Neural cell (in vitro differentiated cells): ENCODE data around the gene CLTCL1. TPM values are rescaled to one million over a fixed set of nuclear protein-coding genes. Genes with fewer than 3 reads are reported as not detected.

ENCODE experiments used
- H2AFZ ChIP-seq: fragments of 200-600, 300-800 bp; sonication (generic), shearing (Covaris generic); 2 replicates; pipeline ENCODE4 v1.6.0; 2014; ENCODE audit warnings: low read depth, mild to moderate bottlenecking, antibody characterized with exemption, low read length, moderate library complexity
- H3F3A ChIP-seq: fragments of 200-600 bp; shearing (Covaris generic); 2 replicates; pipeline ENCODE4 v1.6.1; 2016; ENCODE audit warnings: mild to moderate bottlenecking, moderate library complexity, mixed read lengths, antibody characterized with exemption, low read length; ENCODE audit not compliant: insufficient read depth, poor library complexity, severe bottlenecking
- H3K27ac ChIP-seq: fragments of 200-600, 300-800 bp; sonication (generic), shearing (Covaris generic); 2 replicates; pipeline ENCODE4 v1.5.1; 2014; ENCODE audit warnings: mild to moderate bottlenecking, low read length, moderate library complexity
- H3K27me3 ChIP-seq: fragments of 300-800, 200-600 bp; sonication (generic), shearing (Covaris generic); 2 replicates; pipeline ENCODE4 v1.6.0; 2014; ENCODE audit warnings: mild to moderate bottlenecking, low read depth, low read length, moderate library complexity; ENCODE audit not compliant: insufficient read depth
- H3K36me3 ChIP-seq: fragments of 300-800, 200-600 bp; sonication (generic), shearing (Covaris generic); 2 replicates; pipeline ENCODE4 v1.5.1; 2014; ENCODE audit warnings: mild to moderate bottlenecking, antibody characterized with exemption, low read length, moderate library complexity; ENCODE audit not compliant: insufficient read depth
- H3K4me2 ChIP-seq: fragments of 300-800, 200-600 bp; sonication (generic), shearing (Covaris generic); 2 replicates; pipeline ENCODE4 v1.6.0; 2014; ENCODE audit warnings: mild to moderate bottlenecking, low read length
- H3K4me3 ChIP-seq: fragments of 300-800, 200-600 bp; sonication (generic), shearing (Covaris generic); 2 replicates; pipeline ENCODE4 v1.5.1; 2014; ENCODE audit warnings: mild to moderate bottlenecking, low read length, moderate library complexity
- H3K79me2 ChIP-seq: fragments of 200-600 bp; shearing (Covaris generic); replicated peaks from 2 replicates; pipeline ENCODE4 v1.6.0; 2014; ENCODE audit warnings: mild to moderate bottlenecking, low read length, moderate library complexity; ENCODE audit not compliant: insufficient read depth
- H3K9ac ChIP-seq: fragments of 300-800, 200-600 bp; sonication (generic), shearing (Covaris generic); 2 replicates; pipeline ENCODE4 v1.6.1; 2016; ENCODE audit warnings: mild to moderate bottlenecking, low read length, mixed read lengths
- H3K9me2 ChIP-seq: fragments of 200-600 bp; shearing (Covaris generic); 2 replicates; pipeline ENCODE4 v1.6.1; 2016; ENCODE audit warnings: mild to moderate bottlenecking, low read length, mixed read lengths; ENCODE audit not compliant: insufficient read depth
- H3K9me3 ChIP-seq: fragments of 200-600, 300-800 bp; sonication (generic), shearing (Covaris generic); 2 replicates; pipeline ENCODE4 v1.6.1; 2016; ENCODE audit warnings: mild to moderate bottlenecking, mixed run types, low read length, moderate library complexity, mixed read lengths
- H4K20me1 ChIP-seq: fragments of 200-600 bp; shearing (Covaris generic); 2 replicates; pipeline ENCODE4 v1.6.1; 2016; ENCODE audit warnings: mild to moderate bottlenecking, mixed run types; ENCODE audit not compliant: insufficient read depth
- EP300 ChIP-seq: fragments of 450-650 bp; conservative IDR thresholded peaks from 2 replicates; pipeline ENCODE4 v1.6.1; 2014; ENCODE audit warnings: antibody characterized with exemption, mild to moderate bottlenecking, moderate library complexity; ENCODE audit not compliant: poor library complexity, severe bottlenecking
- EZH2 ChIP-seq: fragments of 200-600, 300-800 bp; shearing (Covaris generic), sonication (generic); IDR thresholded peaks from 2 replicates; pipeline ENCODE4 v1.6.1; 2014; ENCODE audit warnings: antibody characterized with exemption, low read length, borderline replicate concordance, mild to moderate bottlenecking; ENCODE audit not compliant: insufficient read depth, poor library complexity, severe bottlenecking
- MXI1 ChIP-seq: fragments of 450-650 bp; conservative IDR thresholded peaks from 2 replicates; pipeline ENCODE4 v1.6.1; 2014; ENCODE audit warnings: antibody characterized with exemption, mild to moderate bottlenecking; ENCODE audit not compliant: poor library complexity, severe bottlenecking
- POLR2AphosphoS5 ChIP-seq: IDR thresholded peaks from 2 replicates; pipeline ENCODE4 v1.6.1; 2012
- RAD21 ChIP-seq: fragments of 450-650 bp; conservative IDR thresholded peaks from 2 replicates; pipeline ENCODE4 v1.6.1; 2014; ENCODE audit warnings: antibody characterized with exemption, mild to moderate bottlenecking, moderate library complexity
- SMC3 ChIP-seq: fragments of 450-650 bp; conservative IDR thresholded peaks from 2 replicates; pipeline ENCODE4 v1.6.1; 2014; ENCODE audit warnings: antibody characterized with exemption, mild to moderate bottlenecking, moderate library complexity; ENCODE audit not compliant: poor library complexity
- TAF1 ChIP-seq: IDR thresholded peaks from 2 replicates; pipeline ENCODE4 v1.6.1; 2012; ENCODE audit warnings: low read depth
- polyA plus RNA-seq: library from polyadenylated mRNA; depleted of rRNA; stranded (reverse); fragments of >200 nt; gene quantifications from 2 replicates; pipeline ENCODE4 v1.2.3, GENCODE V29; 2014
- TF ChIP-seq, protein P1 (sequence below): IDR thresholded peaks from 2 replicates; pipeline ENCODE4 v1.6.1; 2012; ENCODE audit warnings: borderline replicate concordance
- TF ChIP-seq, protein P2 (sequence below): fragments of 450-650 bp; IDR thresholded peaks from 2 replicates; pipeline ENCODE4 v1.5.1; 2014; ENCODE audit warnings: antibody characterized with exemption, mild to moderate bottlenecking, moderate library complexity; ENCODE audit not compliant: poor library complexity, severe bottlenecking

Gene CLTCL1
- polyA plus RNA-seq, 1 donor from 2014 or later: 7.8 TPM

DNA sequence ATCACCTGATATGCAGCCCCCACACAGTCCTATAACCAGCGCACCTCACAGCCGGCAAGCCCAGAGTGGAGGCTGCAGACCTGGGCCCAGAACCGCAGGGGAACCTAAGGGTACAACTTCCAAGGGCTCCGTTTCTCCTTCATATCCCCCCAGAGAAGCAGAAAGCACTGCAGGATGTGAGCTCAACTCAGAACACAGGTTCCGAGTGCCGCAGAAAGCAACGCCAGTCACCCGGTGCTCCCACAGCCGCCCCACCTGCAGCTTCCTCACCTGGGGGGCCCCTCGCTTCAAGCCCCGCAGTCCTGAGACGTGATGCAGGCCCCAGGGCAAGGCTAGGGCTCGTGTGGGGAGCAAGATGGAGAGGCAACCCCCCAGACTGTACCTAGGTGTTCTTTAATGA is 158.0 kb downstream of the CLTCL1 start:
- Histone ChIP-seq H3K4me3 (no peak overlapping the region), H3K79me2 (no peaks in the 10 kb centered on the region), H3K27ac (no peak overlapping the region), H3K27me3 (no peaks in the 10 kb centered on the region), H3K9me2 (no peaks in the 10 kb centered on the region), H3K4me2 (no peak overlapping the region), H3K36me3 (no peaks in the 10 kb centered on the region), H2AFZ (no peak overlapping the region), H3F3A (no peaks in the 10 kb centered on the region), H3K9me3 (no peaks in the 10 kb centered on the region), H3K9ac (no peak overlapping the region), H4K20me1 (no peaks in the 10 kb centered on the region)
- TF ChIP-seq, protein P1, sequence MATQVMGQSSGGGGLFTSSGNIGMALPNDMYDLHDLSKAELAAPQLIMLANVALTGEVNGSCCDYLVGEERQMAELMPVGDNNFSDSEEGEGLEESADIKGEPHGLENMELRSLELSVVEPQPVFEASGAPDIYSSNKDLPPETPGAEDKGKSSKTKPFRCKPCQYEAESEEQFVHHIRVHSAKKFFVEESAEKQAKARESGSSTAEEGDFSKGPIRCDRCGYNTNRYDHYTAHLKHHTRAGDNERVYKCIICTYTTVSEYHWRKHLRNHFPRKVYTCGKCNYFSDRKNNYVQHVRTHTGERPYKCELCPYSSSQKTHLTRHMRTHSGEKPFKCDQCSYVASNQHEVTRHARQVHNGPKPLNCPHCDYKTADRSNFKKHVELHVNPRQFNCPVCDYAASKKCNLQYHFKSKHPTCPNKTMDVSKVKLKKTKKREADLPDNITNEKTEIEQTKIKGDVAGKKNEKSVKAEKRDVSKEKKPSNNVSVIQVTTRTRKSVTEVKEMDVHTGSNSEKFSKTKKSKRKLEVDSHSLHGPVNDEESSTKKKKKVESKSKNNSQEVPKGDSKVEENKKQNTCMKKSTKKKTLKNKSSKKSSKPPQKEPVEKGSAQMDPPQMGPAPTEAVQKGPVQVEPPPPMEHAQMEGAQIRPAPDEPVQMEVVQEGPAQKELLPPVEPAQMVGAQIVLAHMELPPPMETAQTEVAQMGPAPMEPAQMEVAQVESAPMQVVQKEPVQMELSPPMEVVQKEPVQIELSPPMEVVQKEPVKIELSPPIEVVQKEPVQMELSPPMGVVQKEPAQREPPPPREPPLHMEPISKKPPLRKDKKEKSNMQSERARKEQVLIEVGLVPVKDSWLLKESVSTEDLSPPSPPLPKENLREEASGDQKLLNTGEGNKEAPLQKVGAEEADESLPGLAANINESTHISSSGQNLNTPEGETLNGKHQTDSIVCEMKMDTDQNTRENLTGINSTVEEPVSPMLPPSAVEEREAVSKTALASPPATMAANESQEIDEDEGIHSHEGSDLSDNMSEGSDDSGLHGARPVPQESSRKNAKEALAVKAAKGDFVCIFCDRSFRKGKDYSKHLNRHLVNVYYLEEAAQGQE: no peak
- TF ChIP-seq RAD21 (no peak), MXI1 (no peak), POLR2AphosphoS5 (no peak), SMC3 (no peak), EZH2 (no peak), EP300 (no peak)
- TF ChIP-seq, protein P2, sequence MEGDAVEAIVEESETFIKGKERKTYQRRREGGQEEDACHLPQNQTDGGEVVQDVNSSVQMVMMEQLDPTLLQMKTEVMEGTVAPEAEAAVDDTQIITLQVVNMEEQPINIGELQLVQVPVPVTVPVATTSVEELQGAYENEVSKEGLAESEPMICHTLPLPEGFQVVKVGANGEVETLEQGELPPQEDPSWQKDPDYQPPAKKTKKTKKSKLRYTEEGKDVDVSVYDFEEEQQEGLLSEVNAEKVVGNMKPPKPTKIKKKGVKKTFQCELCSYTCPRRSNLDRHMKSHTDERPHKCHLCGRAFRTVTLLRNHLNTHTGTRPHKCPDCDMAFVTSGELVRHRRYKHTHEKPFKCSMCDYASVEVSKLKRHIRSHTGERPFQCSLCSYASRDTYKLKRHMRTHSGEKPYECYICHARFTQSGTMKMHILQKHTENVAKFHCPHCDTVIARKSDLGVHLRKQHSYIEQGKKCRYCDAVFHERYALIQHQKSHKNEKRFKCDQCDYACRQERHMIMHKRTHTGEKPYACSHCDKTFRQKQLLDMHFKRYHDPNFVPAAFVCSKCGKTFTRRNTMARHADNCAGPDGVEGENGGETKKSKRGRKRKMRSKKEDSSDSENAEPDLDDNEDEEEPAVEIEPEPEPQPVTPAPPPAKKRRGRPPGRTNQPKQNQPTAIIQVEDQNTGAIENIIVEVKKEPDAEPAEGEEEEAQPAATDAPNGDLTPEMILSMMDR: no peak

DNA sequence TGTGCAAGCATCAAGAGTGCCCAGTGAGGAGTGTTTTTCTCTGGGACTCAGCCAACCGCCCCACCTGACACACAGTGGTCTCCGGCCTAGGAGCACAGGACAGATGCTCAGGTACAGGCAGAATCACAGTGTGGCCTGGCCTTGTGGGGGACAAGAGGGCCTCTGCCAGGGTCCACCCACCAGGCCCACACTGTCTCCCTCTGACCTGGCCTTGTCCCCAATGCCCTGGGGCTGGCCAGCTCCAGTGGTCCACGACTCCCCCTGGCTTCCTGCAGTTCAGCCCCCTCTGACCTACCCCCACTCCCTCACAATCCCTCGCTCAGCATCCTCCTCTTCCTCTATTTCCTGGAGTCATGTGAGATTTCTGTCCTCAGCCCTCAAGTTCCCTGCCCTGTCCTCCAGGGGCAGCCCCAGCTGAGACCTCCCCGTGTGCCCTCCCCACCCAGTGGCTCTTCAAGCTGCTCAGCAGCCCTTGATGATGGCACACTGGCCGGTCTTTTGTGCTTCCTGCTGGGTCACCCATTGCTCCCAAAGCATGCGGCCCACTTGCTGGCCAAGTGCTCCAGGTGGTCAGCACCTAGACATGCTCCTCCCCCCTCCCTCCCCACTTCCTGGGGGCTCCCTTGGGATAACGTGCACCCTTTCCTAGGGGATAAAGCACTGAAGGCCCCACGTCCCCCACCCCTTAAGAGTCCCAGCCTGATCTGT is 158.7 kb downstream of the CLTCL1 start:
- Histone ChIP-seq H3K9me3 (no peaks in the 10 kb centered on the region), H3K4me2 (no peak overlapping the region), H3K9ac (no peak overlapping the region), H3F3A (no peaks in the 10 kb centered on the region), H3K4me3 (no peak overlapping the region), H3K9me2 (no peaks in the 10 kb centered on the region), H3K27me3 (no peaks in the 10 kb centered on the region), H2AFZ (no peak overlapping the region), H3K79me2 (no peaks in the 10 kb centered on the region), H3K36me3 (no peaks in the 10 kb centered on the region), H3K27ac (no peak overlapping the region), H4K20me1 (no peaks in the 10 kb centered on the region)
- TF ChIP-seq MXI1: no peak
- no peak for TF ChIP-seq EP300
- TF ChIP-seq, protein P2: no peak
- no peak for TF ChIP-seq SMC3
- TF ChIP-seq, protein P1: no peak
- TF ChIP-seq EZH2: no peak
- no peak for TF ChIP-seq TAF1
- TF ChIP-seq POLR2AphosphoS5: no peak
